Stomach smooth muscle (tissue), 2 donors: ENCODE data around the gene TMEM167B.
A peak's percentile ranks its signal among the peaks of the same experiment; 100 is the strongest.
"Not testable (repeated sequence)": the region's sequence is repeated elsewhere in the genome, so short reads cannot be mapped to it uniquely, and the experiment has no call there.

Experiments
- H3K27ac ChIP-seq: one replicate; pipeline ENCODE4 v1.7.0; 2013; ENCODE audit warnings: mild to moderate bottlenecking, low read length, inconsistent platforms
- H3K27me3 ChIP-seq, 2 donors: one replicate each; pipeline ENCODE4 v1.7.0; 2013; ENCODE audit warnings: low read length in 2 of 2; ENCODE audit not compliant: insufficient read depth in 2 of 2, control insufficient read depth in 1 of 2
- H3K36me3 ChIP-seq, 2 donors: one replicate each; pipeline ENCODE4 v1.7.0; 2013; ENCODE audit warnings: low read length in 2 of 2; ENCODE audit not compliant: control insufficient read depth in 2 of 2, insufficient read depth in 2 of 2
- H3K4me1 ChIP-seq: one replicate; pipeline ENCODE4 v1.7.0; 2013; ENCODE audit warnings: low read length; ENCODE audit not compliant: control insufficient read depth, insufficient read depth
- H3K4me3 ChIP-seq, 2 donors: one replicate each; pipeline ENCODE4 v1.7.0; 2013; ENCODE audit warnings: low read length in 2 of 2
- H3K9ac ChIP-seq, 2 donors: one replicate each; pipeline ENCODE4 v1.7.0; 2013; ENCODE audit warnings: low read length in 2 of 2, mild to moderate bottlenecking in 1 of 2
- H3K9me3 ChIP-seq, 2 donors: one replicate each; pipeline ENCODE4 v1.7.0; 2013; ENCODE audit warnings: low read length in 2 of 2; ENCODE audit not compliant: control insufficient read depth in 2 of 2
- donor health status: healthy.
- donor health status: Pancreatic carcinoma.

The TMEM167B gene

GRCh38 chr1:109090196-109091077 is at the start of gene TMEM167B:
TMEM167B (plus strand) TSS chr1:109090764; CDS start chr1:109090873, 109 bp downstream.
- Histone ChIP-seq H3K4me1 (peaks cover 25% of the 10 kb centered on the region), H3K9ac (peak within 1 kb of the TSS; percentile 86 to 97), H3K27me3 (no peaks in the 10 kb centered on the region), H3K9me3 (no peaks in the 10 kb centered on the region), H3K36me3 (peaks cover 0 to 7% of the 10 kb centered on the region in 2 donors), H3K4me3 (peak within 1 kb of the TSS; percentile 73 to 89), H3K27ac (peak within 1 kb of the TSS; percentile 98)

DNA sequence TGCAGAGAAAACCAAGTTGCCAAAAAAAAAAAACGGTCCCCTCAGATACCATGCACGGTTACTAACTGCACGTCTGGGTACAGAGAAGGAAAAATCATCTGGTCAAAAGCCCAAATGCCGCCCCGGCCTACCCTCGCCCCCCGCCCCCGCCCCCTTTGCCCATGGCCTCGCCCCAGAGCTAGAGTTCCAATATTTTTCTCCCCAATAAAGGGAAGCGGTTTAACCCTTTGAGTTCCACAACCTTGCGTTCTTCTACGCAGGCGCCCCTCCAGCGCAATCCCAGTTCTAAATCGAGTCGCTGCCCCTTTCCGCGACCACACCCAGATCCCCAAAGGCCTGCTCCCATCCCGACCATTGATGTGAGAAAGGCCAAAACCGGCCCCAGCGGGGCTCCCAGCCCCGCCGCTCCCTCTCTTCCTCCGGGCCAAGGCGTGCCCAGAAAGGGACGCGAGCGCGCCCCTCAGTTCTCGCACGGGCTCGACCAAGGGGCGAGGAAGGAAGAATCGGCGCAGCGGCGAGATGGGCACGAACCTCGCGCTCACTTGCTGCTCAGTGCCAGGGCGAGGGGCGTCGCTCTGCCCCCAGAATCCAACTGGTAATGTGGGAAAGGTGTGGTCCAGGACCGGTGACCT is 49.5 kb upstream of the TMEM167B start:
- Histone ChIP-seq H3K9me3 (no peaks in the 10 kb centered on the region), H3K4me3 (peak overlapping the region; percentile 89 to 92), H3K27ac (no peak overlapping the region), H3K27me3 (no peaks in the 10 kb centered on the region), H3K4me1 (peaks cover 3% of the 10 kb centered on the region), H3K9ac (peak overlapping the region; percentile 59 to 80), H3K36me3 (no peaks in the 10 kb centered on the region)

DNA sequence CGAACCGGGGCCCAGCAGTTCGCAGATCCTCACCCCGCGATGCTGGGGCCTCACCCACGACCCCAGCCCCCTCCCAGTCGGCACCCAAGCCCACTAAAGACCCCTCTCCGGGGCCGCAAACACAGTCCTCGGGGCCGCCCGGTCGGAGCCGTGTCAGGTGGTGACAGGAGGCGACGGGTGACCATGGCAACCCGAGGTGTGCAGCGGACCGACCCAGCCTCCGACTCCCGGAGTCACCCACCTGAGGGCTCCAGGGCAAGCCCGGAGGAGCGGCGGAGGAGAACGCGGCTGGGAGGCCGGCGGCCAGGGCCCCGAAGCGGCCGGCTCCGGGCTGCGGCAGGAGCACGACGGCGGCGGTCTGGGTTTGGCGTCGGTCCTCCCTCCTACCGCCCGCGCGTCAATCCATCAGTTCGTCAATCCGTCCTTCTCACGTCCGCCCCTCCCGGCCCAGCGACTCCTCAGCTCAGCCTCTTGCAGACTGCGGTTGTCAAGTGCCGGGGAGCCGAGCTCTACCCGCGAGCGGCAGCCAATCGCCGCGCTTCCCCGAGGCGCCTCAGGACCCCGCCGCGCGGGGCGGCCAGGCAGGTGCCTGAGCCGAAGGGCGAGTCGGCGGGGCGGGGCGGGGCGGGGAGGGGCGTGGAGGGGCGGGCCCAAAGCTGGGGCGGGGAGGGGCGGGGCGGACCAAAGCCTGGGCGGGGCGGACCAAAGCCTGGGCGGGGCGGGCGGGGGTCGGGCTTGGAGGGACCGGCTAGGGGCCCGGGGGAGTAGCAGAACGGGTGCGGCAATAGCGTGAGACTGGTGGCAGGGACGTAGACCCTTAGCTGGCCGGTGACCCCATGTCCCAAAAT is 48.7 kb upstream of the TMEM167B start, which contains the start of gene WDR47:
WDR47 (minus strand) TSS at position 482 of the 848 bp plus-strand sequence. CDS start 18,590 bp downstream, outside the sequence.
- H3K27ac ChIP-seq = no peak within 1 kb of the TSS
- H3K36me3 ChIP-seq = no peaks in the 10 kb centered on the region
- H3K9ac ChIP-seq = peak within 1 kb of the TSS; percentile 75 to 80
- H3K4me1 ChIP-seq = peaks cover 3% of the 10 kb centered on the region
- H3K27me3 ChIP-seq = no peaks in the 10 kb centered on the region
- peak within 1 kb of the TSS; percentile 89 to 92 for H3K4me3 ChIP-seq
- H3K9me3 ChIP-seq = no peaks in the 10 kb centered on the region

- no peaks in the 10 kb centered on the region for H3K9me3 ChIP-seq
- H3K4me1 ChIP-seq = peaks cover 3% of the 10 kb centered on the region
- H3K9ac ChIP-seq = no peak overlapping the region
- H3K36me3 ChIP-seq = no peaks in the 10 kb centered on the region
- H3K27ac ChIP-seq = no peak overlapping the region
- H3K27me3 ChIP-seq = no peaks in the 10 kb centered on the region
- H3K4me3 ChIP-seq = no peak overlapping the region
These were observed 45.0 kb upstream of the TMEM167B start for GRCh38 chr1:109045595-109045994.

- Histone ChIP-seq H3K4me1 (no peaks in the 10 kb centered on the region), H3K27ac (no peak overlapping the region), H3K36me3 (no peaks in the 10 kb centered on the region), H3K9ac (no peak overlapping the region), H3K9me3 (no peaks in the 10 kb centered on the region), H3K4me3 (no peak overlapping the region), H3K27me3 (no peaks in the 10 kb centered on the region)
These were observed 43.9 kb upstream of the TMEM167B start for GRCh38 chr1:109046671-109047070.

DNA sequence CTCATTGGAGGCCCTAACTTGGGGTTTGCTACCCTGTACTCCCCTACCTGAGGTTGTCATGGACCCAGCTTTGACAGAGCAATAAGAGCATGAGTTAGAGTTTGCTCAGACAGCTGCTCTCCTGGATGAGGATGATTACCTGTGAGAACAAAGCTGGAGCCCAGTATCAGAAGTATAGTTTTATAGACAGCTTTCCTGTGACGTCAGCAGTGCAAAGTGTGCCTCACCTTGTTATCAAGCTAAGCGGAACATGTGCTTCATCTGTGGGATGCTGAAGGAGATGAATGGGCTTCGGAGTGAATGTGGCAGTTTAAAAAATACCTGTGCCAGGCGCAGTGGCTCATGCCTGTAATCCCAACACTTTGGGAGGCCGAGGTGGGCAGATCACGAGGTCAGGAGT is 43.2 kb upstream of the TMEM167B start:
- Histone ChIP-seq H3K4me1 (no peaks in the 10 kb centered on the region), H3K27ac (no peak overlapping the region), H3K36me3 (no peaks in the 10 kb centered on the region), H3K9ac (no peak overlapping the region), H3K9me3 (no peaks in the 10 kb centered on the region), H3K27me3 (no peaks in the 10 kb centered on the region), H3K4me3 (no peak overlapping the region)

DNA sequence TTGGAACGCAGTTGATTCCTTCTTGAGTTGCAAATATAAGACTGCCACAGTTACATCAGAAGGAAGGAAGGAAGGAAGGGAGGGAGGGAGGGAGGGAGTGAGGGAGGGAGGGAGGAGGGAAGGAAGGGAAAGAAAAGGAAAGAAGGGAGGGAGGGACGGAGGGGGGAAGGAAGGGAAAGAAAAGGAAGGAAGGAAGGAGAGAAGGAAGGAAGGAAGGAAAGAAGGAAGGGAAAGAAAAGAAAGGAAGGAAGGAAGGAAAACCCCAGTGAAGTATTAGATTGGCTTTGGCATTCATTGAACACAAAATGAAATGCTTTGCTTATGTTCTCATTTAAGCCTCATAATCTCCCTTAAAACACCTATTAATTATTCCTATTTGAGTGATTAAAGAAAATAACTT is 42.2 kb upstream of the TMEM167B start:
- no peaks in the 10 kb centered on the region for H3K9me3 ChIP-seq
- H3K27me3 ChIP-seq = no peaks in the 10 kb centered on the region
- H3K36me3 ChIP-seq = no peaks in the 10 kb centered on the region
- H3K4me3 ChIP-seq = no peak overlapping the region
- no peak overlapping the region for H3K27ac ChIP-seq
- no peak overlapping the region for H3K9ac ChIP-seq
- H3K4me1 ChIP-seq = no peaks in the 10 kb centered on the region

GRCh38 chr1:109050228-109050995 is 40.2 kb upstream of the TMEM167B start:
- Histone ChIP-seq H3K4me1 (no peaks in the 10 kb centered on the region), H3K27ac (no peak overlapping the region), H3K36me3 (no peaks in the 10 kb centered on the region), H3K4me3 (no peak overlapping the region), H3K9me3 (no peaks in the 10 kb centered on the region), H3K27me3 (no peaks in the 10 kb centered on the region), H3K9ac (no peak overlapping the region)

DNA sequence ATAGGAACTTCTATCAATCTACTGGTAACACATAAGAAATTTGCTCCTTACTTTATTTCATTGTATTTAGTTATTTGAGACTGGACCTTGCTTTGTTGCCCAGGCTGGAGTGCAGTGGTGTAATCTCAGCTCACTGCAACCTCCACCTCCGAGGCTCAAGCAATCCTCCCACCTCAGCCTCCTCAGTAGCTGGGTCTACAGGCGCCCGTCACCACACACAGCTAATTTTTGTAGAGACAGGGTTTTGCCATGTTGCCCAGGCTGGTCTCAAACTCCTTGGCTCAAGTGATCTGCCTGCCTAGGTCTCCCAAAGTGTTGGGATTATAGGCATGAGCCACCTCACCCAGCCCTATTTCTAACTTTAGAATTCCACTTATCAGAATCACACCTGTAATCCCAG is 38.4 kb upstream of the TMEM167B start:
- not testable (repeated sequence) for H3K27ac ChIP-seq, H3K4me1 ChIP-seq

DNA sequence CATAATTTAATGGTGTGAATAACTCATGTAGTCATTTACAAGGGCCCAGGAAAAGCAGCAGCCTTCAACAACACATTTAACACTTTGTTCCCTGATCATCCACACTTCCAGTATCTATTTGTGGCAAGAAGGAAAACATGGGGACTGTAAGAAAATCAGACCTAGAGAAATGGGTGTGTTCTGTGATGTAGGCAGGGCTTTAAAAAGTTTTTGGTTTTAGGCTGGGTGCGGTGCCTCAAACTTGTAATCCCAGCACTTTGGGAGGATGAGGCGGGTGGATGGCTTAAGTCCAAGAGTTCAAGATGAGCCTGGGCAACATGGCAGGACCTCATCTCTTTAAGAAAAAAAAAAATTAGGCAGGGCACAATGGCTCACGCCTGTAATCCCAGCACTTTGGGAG is 34.5 kb upstream of the TMEM167B start:
- H3K4me1 ChIP-seq = no peaks in the 10 kb centered on the region
- no peak overlapping the region for H3K4me3 ChIP-seq
- H3K9ac ChIP-seq = no peak overlapping the region
- no peaks in the 10 kb centered on the region for H3K36me3 ChIP-seq
- no peaks in the 10 kb centered on the region for H3K9me3 ChIP-seq
- H3K27me3 ChIP-seq = no peaks in the 10 kb centered on the region
- H3K27ac ChIP-seq = no peak overlapping the region

More for the DNA sequence above, 38.4 kb upstream of the TMEM167B start:
- not testable (repeated sequence) for H3K36me3 ChIP-seq, H3K9ac ChIP-seq, H3K9me3 ChIP-seq, H3K4me3 ChIP-seq, H3K27me3 ChIP-seq
